ENCODE results near the gene DNAH1. TPM values are rescaled to one million over a fixed set of nuclear protein-coding genes. Genes with fewer than 3 reads are reported as not detected.

Gene DNAH1
- total and polyA plus RNA-seq, 2 experiments from 2014 or later = 4.0 to 4.2 TPM

DNA sequence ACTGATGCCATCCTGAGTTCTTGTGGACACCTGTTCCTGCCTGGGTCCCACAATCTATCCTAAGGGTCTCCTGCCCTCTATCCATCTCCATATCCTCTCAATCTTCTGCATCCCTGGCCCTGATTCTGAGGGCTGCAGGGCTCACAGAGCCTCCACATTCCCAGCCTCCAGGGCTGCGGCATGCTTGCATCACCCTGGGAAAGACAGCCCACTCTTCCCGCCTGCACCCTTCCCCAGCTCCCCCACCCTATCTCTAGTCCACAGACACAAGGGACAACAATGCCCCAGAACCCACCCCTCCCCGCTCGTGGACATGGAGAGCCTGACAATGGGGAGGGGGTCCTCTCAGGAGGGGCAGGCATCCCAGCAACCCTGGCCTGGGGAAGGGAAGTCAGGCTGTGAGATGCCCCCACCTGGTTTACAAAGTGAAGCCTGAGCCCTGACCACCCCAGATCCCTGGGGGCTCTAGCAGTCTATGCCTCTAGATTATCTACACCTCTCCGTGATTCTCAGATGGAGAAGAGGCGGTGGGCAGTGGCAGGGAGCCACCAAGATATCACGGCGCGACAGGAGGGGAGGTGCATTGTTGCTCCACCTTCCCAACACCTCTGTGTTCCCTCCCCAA lies 118.5 kb downstream of the DNAH1 start:
- Histone ChIP-seq H3K4me2 (no peak overlapping the region), H3K27ac (no peak overlapping the region), H3K79me2 (no peaks in the 10 kb centered on the region), H4K20me1 (ENCODE audit: insufficient read depth, poor library complexity, severe bottlenecking) (no peaks in the 10 kb centered on the region), H2AFZ (no peak overlapping the region), H3K27me3 (no peaks in the 10 kb centered on the region), H3K4me3 (no peak overlapping the region), H3K36me3 (replicated peaks; ENCODE audit: insufficient read depth, low read depth) (no peaks in the 10 kb centered on the region), H3K9me2 (replicated peaks; ENCODE audit: insufficient read depth) (no peaks in the 10 kb centered on the region), H3K9me3 (ENCODE audit: low read depth) (no peaks in the 10 kb centered on the region), H3K4me1 (ENCODE audit: insufficient read depth) (peaks cover 17% of the 10 kb centered on the region)
- 85% methylated on average over 9 of the region's 9 CpGs for WGBS (ENCODE audit: low lambda C conversion rate, missing lambda C conversion rate)
- no peak for TF ChIP-seq EZH2phosphoT487 (IDR thresholded peaks at IDR 0.05; ENCODE audit: low read depth, severe bottlenecking, unreplicated experiment)
- TF ChIP-seq, protein P1, sequence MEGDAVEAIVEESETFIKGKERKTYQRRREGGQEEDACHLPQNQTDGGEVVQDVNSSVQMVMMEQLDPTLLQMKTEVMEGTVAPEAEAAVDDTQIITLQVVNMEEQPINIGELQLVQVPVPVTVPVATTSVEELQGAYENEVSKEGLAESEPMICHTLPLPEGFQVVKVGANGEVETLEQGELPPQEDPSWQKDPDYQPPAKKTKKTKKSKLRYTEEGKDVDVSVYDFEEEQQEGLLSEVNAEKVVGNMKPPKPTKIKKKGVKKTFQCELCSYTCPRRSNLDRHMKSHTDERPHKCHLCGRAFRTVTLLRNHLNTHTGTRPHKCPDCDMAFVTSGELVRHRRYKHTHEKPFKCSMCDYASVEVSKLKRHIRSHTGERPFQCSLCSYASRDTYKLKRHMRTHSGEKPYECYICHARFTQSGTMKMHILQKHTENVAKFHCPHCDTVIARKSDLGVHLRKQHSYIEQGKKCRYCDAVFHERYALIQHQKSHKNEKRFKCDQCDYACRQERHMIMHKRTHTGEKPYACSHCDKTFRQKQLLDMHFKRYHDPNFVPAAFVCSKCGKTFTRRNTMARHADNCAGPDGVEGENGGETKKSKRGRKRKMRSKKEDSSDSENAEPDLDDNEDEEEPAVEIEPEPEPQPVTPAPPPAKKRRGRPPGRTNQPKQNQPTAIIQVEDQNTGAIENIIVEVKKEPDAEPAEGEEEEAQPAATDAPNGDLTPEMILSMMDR (IDR thresholded peaks at IDR 0.05; ENCODE audit: poor library complexity) = no peak
- no peak for TF ChIP-seq EZH2 (IDR thresholded peaks at IDR 0.05; ENCODE audit: borderline replicate concordance)
- no peak for DNase-seq (ENCODE audit: low spot score)

- Histone ChIP-seq H3K27ac (no peak overlapping the region), H3K79me2 (no peaks in the 10 kb centered on the region), H3K9me2 (replicated peaks; ENCODE audit: insufficient read depth) (no peaks in the 10 kb centered on the region), H4K20me1 (ENCODE audit: insufficient read depth, poor library complexity, severe bottlenecking) (no peaks in the 10 kb centered on the region), H3K36me3 (replicated peaks; ENCODE audit: insufficient read depth, low read depth) (no peaks in the 10 kb centered on the region), H2AFZ (no peak overlapping the region), H3K4me2 (no peak overlapping the region), H3K9me3 (ENCODE audit: low read depth) (no peaks in the 10 kb centered on the region), H3K27me3 (no peaks in the 10 kb centered on the region), H3K4me3 (no peak overlapping the region), H3K4me1 (ENCODE audit: insufficient read depth) (peaks cover 13% of the 10 kb centered on the region)
- no peak for DNase-seq (ENCODE audit: low spot score)
- 97% methylated on average over 27 of the region's 32 CpGs for WGBS (ENCODE audit: low lambda C conversion rate, missing lambda C conversion rate)
- no peak for TF ChIP-seq EZH2 (IDR thresholded peaks at IDR 0.05; ENCODE audit: borderline replicate concordance)
- no peak for TF ChIP-seq EZH2phosphoT487 (IDR thresholded peaks at IDR 0.05; ENCODE audit: low read depth, severe bottlenecking, unreplicated experiment)
- TF ChIP-seq, protein P1 (IDR thresholded peaks at IDR 0.05; ENCODE audit: poor library complexity) = no peak
These were observed 119.4 kb downstream of the DNAH1 start for GRCh38 chr3:52435246-52436101.

GRCh38 chr3:52436500-52437149 lies 120.5 kb downstream of the DNAH1 start:
- TF ChIP-seq, protein P1 (IDR thresholded peaks at IDR 0.05; ENCODE audit: poor library complexity) = no peak
- TF ChIP-seq EZH2 (IDR thresholded peaks at IDR 0.05; ENCODE audit: borderline replicate concordance) (no peak), EZH2phosphoT487 (IDR thresholded peaks at IDR 0.05; ENCODE audit: low read depth, severe bottlenecking, unreplicated experiment) (no peak)
- Histone ChIP-seq H3K79me2 (no peaks in the 10 kb centered on the region), H3K9me3 (ENCODE audit: low read depth) (no peaks in the 10 kb centered on the region), H3K4me3 (no peak overlapping the region), H3K4me1 (ENCODE audit: insufficient read depth) (peaks cover 12% of the 10 kb centered on the region), H3K27me3 (no peaks in the 10 kb centered on the region), H3K4me2 (no peak overlapping the region), H3K9me2 (replicated peaks; ENCODE audit: insufficient read depth) (no peaks in the 10 kb centered on the region), H3K36me3 (replicated peaks; ENCODE audit: insufficient read depth, low read depth) (no peaks in the 10 kb centered on the region), H3K27ac (no peak overlapping the region), H2AFZ (no peak overlapping the region), H4K20me1 (ENCODE audit: insufficient read depth, poor library complexity, severe bottlenecking) (no peaks in the 10 kb centered on the region)
- 86% methylated on average over 13 of the region's 13 CpGs for WGBS (ENCODE audit: low lambda C conversion rate, missing lambda C conversion rate)
- peak; percentile 31 for DNase-seq (ENCODE audit: low spot score)

Data from hepatocyte (in vitro differentiated cells).